DND-41 (cell line): Measurements from ENCODE around the gene TWF1.
A peak's percentile ranks its signal among the peaks of the same experiment; 100 is the strongest.

Experiments used
- ATAC-seq: fragments of 200-7000 bp; cut with Tn5 transposase; 3 replicates; pipeline ENCODE4 v1.9.1; 2021; ENCODE audit warnings: low read depth; ENCODE audit not compliant: insufficient read depth
- DNase-seq: peaks from one replicate; pipeline ENCODE4 v3.0.0-alpha.2; 2020
- H2AFZ ChIP-seq: 2 replicates; pipeline ENCODE4 v1.6.0; 2012; ENCODE audit warnings: low read depth, low read length
- H3K27ac ChIP-seq: 2 replicates; pipeline ENCODE4 v1.5.1; 2012; ENCODE audit warnings: low read length, inconsistent platforms
- H3K27me3 ChIP-seq: fragments of 200-600 bp; sonication (generic); 2 replicates; pipeline ENCODE4 v1.6.0; 2012; ENCODE audit warnings: low read length, mild to moderate bottlenecking, inconsistent platforms; ENCODE audit not compliant: insufficient read depth, poor library complexity
- H3K36me3 ChIP-seq: 2 replicates; pipeline ENCODE4 v1.5.1; 2012; ENCODE audit warnings: low read length, inconsistent platforms; ENCODE audit not compliant: insufficient read depth
- H3K4me1 ChIP-seq: 2 replicates; pipeline ENCODE4 v1.5.1; 2012; ENCODE audit warnings: mild to moderate bottlenecking, low read length; ENCODE audit not compliant: insufficient read depth
- H3K4me2 ChIP-seq: 2 replicates; pipeline ENCODE4 v1.6.0; 2012; ENCODE audit warnings: mild to moderate bottlenecking, moderate library complexity, low read length, inconsistent platforms; ENCODE audit not compliant: insufficient read depth
- H3K4me3 ChIP-seq, 2 experiments: fragments of 200-600 bp in 1 of 2; shearing (Covaris generic) in 1 of 2; 2 replicates each; pipeline ENCODE4 v1.5.1; 2012 to 2016; ENCODE audit warnings: inconsistent platforms in 2 of 2, low read length in 2 of 2, mild to moderate bottlenecking in 2 of 2, low read depth in 1 of 2, moderate library complexity in 1 of 2
- H3K79me2 ChIP-seq: 2 replicates; pipeline ENCODE4 v1.6.0; 2012; ENCODE audit warnings: low read length, inconsistent platforms; ENCODE audit not compliant: insufficient read depth
- H3K9ac ChIP-seq: 2 replicates; pipeline ENCODE4 v1.6.0; 2012; ENCODE audit warnings: low read depth, mild to moderate bottlenecking, inconsistent platforms, low read length, moderate library complexity
- H3K9me3 ChIP-seq: 2 replicates; pipeline ENCODE4 v1.5.1; 2012; ENCODE audit warnings: low read length, moderate library complexity, mild to moderate bottlenecking, inconsistent platforms; ENCODE audit not compliant: insufficient read depth, severe bottlenecking
- H4K20me1 ChIP-seq: 2 replicates; pipeline ENCODE4 v1.6.0; 2012; ENCODE audit warnings: low read length; ENCODE audit not compliant: insufficient read depth
- CTCF ChIP-seq: IDR thresholded peaks from 2 replicates; pipeline ENCODE4 v1.5.1; 2012; ENCODE audit warnings: borderline replicate concordance, low read length, moderate library complexity, mild to moderate bottlenecking; ENCODE audit not compliant: poor library complexity, severe bottlenecking; ENCODE audit errors: extremely low read depth
- EZH2 ChIP-seq: IDR thresholded peaks from 3 replicates; pipeline ENCODE4 v1.6.1; 2012; ENCODE audit warnings: borderline replicate concordance, low read depth, mild to moderate bottlenecking, moderate library complexity, low read length, inconsistent platforms; ENCODE audit not compliant: severe bottlenecking

The TWF1 gene

GRCh38 chr12:43766291-43766690, 39.8 kb downstream of the TWF1 start:
- Histone ChIP-seq H3K9me3 (no peaks in the 10 kb centered on the region), H3K36me3 (peaks cover 19% of the 10 kb centered on the region), H3K4me3 (no peak overlapping the region), H3K4me2 (no peak overlapping the region), H3K79me2 (peaks cover 22% of the 10 kb centered on the region), H3K27ac (no peak overlapping the region), H3K27me3 (no peaks in the 10 kb centered on the region), H4K20me1 (no peaks in the 10 kb centered on the region), H3K4me1 (peaks cover 12% of the 10 kb centered on the region), H3K9ac (no peak overlapping the region), H2AFZ (no peak overlapping the region)
- DNase-seq, result no peak
- TF ChIP-seq EZH2 (no peak), CTCF (no peak)
- no peak for ATAC-seq

- Histone ChIP-seq H3K27me3 (no peaks in the 10 kb centered on the region), H3K4me3 (no peak overlapping the region), H3K79me2 (peaks cover 39% of the 10 kb centered on the region), H3K9me3 (no peaks in the 10 kb centered on the region), H3K9ac (no peak overlapping the region), H3K36me3 (peaks cover 6% of the 10 kb centered on the region), H2AFZ (no peak overlapping the region), H3K4me1 (peaks cover 30% of the 10 kb centered on the region), H3K27ac (no peak overlapping the region), H4K20me1 (no peaks in the 10 kb centered on the region), H3K4me2 (no peak overlapping the region)
- DNase-seq, result no peak
- ATAC-seq, result no peak
- TF ChIP-seq CTCF (no peak), EZH2 (no peak)
These were observed 41.6 kb downstream of the TWF1 start for GRCh38 chr12:43764528-43764927.

- TF ChIP-seq CTCF, result no peak
- TF ChIP-seq EZH2, result no peak
- ATAC-seq (no peak), DNase-seq (no peak)
- peaks cover 45% of the 10 kb centered on the region for H3K79me2 ChIP-seq
- H3K4me1 ChIP-seq, result peaks cover 33% of the 10 kb centered on the region
- H3K4me2 ChIP-seq, result no peak overlapping the region
- H3K9ac ChIP-seq, result no peak overlapping the region
- H3K27me3 ChIP-seq, result no peaks in the 10 kb centered on the region
- no peak overlapping the region for H3K4me3 ChIP-seq
- no peaks in the 10 kb centered on the region for H3K9me3 ChIP-seq
- no peaks in the 10 kb centered on the region; the same call in none of the 2 replicates for H3K36me3 ChIP-seq
- H4K20me1 ChIP-seq, result no peaks in the 10 kb centered on the region
- H2AFZ ChIP-seq, result no peak overlapping the region
- H3K27ac ChIP-seq, result no peak overlapping the region
These were observed 42.3 kb downstream of the TWF1 start for GRCh38 chr12:43763769-43764168.

GRCh38 chr12:43762596-43762995, 43.5 kb downstream of the TWF1 start:
- Histone ChIP-seq H3K9ac (no peak overlapping the region), H3K9me3 (no peaks in the 10 kb centered on the region), H3K27me3 (no peaks in the 10 kb centered on the region), H3K4me2 (peak overlapping the region; percentile 88; the same call in 1 of the 2 replicates), H2AFZ (no peak overlapping the region), H3K27ac (no peak overlapping the region), H3K4me3 (no peak overlapping the region), H3K79me2 (peaks cover 55% of the 10 kb centered on the region), H4K20me1 (no peaks in the 10 kb centered on the region), H3K36me3 (no peaks in the 10 kb centered on the region; the same call in none of the 2 replicates), H3K4me1 (peaks cover 40% of the 10 kb centered on the region)
- TF ChIP-seq EZH2 (no peak), CTCF (no peak)
- no peak for ATAC-seq
- no peak for DNase-seq
